ENCODE data around the gene SMIM7.

The SMIM7 gene

DNA sequence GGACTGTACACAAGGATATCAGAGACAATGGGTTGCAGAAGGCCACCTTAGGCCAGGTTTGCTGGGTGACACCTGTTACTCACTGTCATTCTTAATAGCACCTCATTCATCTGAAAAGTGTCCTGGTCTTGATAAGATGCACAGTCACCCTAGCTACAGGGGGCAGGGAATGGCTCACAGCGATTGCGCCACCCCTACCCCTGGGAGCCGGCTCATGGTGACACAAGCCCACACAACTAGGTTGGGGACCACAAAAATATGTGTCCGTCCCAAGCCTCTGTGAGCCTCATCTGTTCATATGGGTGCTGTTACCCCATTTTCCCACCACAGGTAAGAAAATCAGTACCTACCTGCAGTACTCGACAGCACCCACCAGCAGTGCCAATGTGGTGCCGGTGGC, 55.3 kb downstream of the SMIM7 start:
- DNase-seq (ENCODE audit: extremely low read depth, low read depth) = no peak
- TF ChIP-seq, protein P1, sequence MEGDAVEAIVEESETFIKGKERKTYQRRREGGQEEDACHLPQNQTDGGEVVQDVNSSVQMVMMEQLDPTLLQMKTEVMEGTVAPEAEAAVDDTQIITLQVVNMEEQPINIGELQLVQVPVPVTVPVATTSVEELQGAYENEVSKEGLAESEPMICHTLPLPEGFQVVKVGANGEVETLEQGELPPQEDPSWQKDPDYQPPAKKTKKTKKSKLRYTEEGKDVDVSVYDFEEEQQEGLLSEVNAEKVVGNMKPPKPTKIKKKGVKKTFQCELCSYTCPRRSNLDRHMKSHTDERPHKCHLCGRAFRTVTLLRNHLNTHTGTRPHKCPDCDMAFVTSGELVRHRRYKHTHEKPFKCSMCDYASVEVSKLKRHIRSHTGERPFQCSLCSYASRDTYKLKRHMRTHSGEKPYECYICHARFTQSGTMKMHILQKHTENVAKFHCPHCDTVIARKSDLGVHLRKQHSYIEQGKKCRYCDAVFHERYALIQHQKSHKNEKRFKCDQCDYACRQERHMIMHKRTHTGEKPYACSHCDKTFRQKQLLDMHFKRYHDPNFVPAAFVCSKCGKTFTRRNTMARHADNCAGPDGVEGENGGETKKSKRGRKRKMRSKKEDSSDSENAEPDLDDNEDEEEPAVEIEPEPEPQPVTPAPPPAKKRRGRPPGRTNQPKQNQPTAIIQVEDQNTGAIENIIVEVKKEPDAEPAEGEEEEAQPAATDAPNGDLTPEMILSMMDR (IDR thresholded peaks at IDR 0.05; ENCODE audit: low read depth, low read length) = no peak

GRCh38 chr19:16603090-16603489, 56.9 kb downstream of the SMIM7 start:
- DNase-seq (ENCODE audit: extremely low read depth, low read depth) = no peak
- TF ChIP-seq, protein P1 (IDR thresholded peaks at IDR 0.05; ENCODE audit: low read depth, low read length) = no peak

GRCh38 chr19:16601378-16602052, 58.4 kb downstream of the SMIM7 start:
- no peak for DNase-seq (ENCODE audit: extremely low read depth, low read depth)
- TF ChIP-seq, protein P1 (IDR thresholded peaks at IDR 0.05; ENCODE audit: low read depth, low read length) = no peak

DNA sequence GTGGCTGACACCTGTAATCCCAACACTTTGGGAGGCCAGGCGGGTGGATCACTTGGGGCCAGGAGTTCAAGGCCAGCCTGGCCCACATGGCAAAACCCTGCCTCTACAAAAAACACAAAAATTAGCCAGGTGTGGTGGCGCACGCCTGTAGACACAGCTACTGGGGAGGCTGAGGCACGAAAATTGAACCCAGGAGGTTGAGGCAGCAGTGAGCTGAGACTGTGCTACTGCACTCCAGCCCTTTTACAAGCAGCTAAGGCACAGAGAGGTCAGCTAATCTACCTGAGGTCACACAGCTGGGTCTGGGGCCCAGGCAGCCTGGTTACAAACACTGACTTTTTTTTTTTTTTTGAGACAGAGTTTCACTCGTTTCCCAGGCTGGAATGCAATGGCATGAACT, 59.1 kb downstream of the SMIM7 start:
- DNase-seq (ENCODE audit: extremely low read depth, low read depth) = no peak
- TF ChIP-seq, protein P1 (IDR thresholded peaks at IDR 0.05; ENCODE audit: low read depth, low read length) = no peak

GRCh38 chr19:16599655-16600346, 60.1 kb downstream of the SMIM7 start:
- TF ChIP-seq, protein P1 (IDR thresholded peaks at IDR 0.05; ENCODE audit: low read depth, low read length) = no peak
- DNase-seq (ENCODE audit: extremely low read depth, low read depth) = no peak

DNA sequence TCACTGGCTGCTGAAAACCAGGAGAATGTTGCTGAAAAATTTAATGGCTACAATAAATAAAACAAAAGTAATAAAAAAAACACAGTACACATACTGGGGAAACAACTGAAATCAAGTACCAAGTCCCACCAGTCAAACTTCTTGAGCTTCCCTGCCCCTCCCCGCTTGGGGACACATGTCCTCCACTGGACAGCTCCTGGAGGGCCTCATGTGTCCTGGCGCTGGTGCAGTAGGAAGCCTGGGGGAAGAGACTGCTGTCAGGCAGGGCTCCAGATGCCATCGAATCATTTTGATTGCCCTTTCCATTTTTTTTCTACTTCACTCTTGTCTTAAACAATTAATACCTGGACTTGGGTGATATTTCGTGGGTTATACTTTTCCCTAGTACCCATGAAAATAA, 61.1 kb downstream of the SMIM7 start:
- DNase-seq (ENCODE audit: extremely low read depth, low read depth) = no peak
- TF ChIP-seq, protein P1 (IDR thresholded peaks at IDR 0.05; ENCODE audit: low read depth, low read length) = no peak

GRCh38 chr19:16596399-16596798, 63.5 kb downstream of the SMIM7 start:
- TF ChIP-seq, protein P1 (IDR thresholded peaks at IDR 0.05; ENCODE audit: low read depth, low read length) = no peak
- no peak for DNase-seq (ENCODE audit: extremely low read depth, low read depth)
